ENCODE data around the gene MASP1. TPM values are rescaled to one million over a fixed set of nuclear protein-coding genes. Genes with fewer than 3 reads are reported as not detected.

The MASP1 gene
- total RNA-seq, 1 donor from 2014 or later: not detected

GRCh38 chr3:187288855-187289605, 2.5 kb downstream of the MASP1 start:
- Histone ChIP-seq H3K36me3 (ENCODE audit: control insufficient read depth, insufficient read depth, low read length) (no peaks in the 10 kb centered on the region), H3K27me3 (ENCODE audit: control insufficient read depth, insufficient read depth, low read length) (peaks cover 4% of the 10 kb centered on the region), H3K4me3 (ENCODE audit: low read depth, low read length) (no peak overlapping the region)
- DNase-seq (ENCODE audit: low read depth): no peak
- TF ChIP-seq CTCF (IDR thresholded peaks at IDR 0.05; ENCODE audit: insufficient read depth, low read length, poor library complexity, severe bottlenecking): no peak

- H3K4me3 ChIP-seq (ENCODE audit: low read depth, low read length): no peak overlapping the region
Observed at GRCh38 chr3:187288131-187288854, 3.2 kb downstream of the MASP1 start.

DNA sequence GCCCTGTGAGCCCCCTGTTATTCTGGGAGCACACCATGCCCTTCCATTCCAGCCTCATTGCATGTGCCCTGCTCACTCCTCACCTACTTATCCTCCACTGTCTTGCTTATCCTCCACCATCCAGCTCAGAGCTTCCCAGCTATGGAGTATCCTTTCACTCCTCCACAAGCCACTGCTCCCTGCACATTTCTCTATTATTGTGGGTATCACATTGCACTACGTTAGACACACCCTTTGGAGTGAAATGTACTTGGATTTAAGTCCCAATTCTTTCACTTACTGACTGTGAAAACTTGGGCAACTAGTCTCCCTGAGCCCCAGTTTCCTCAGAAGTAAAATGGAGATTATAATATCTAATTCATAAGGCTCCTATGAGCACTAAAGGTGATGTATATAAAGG, 4.3 kb downstream of the MASP1 start:
- no peak overlapping the region for H3K4me3 ChIP-seq (ENCODE audit: low read depth, low read length)

More at GRCh38 chr3:187288131-187288854, 3.2 kb downstream of the MASP1 start:
- Histone ChIP-seq H3K36me3 (ENCODE audit: control insufficient read depth, insufficient read depth, low read length) (no peaks in the 10 kb centered on the region), H3K27me3 (ENCODE audit: control insufficient read depth, insufficient read depth, low read length) (peaks cover 4% of the 10 kb centered on the region)
- no peak for DNase-seq (ENCODE audit: low read depth)
- no peak for TF ChIP-seq CTCF (IDR thresholded peaks at IDR 0.05; ENCODE audit: insufficient read depth, low read length, poor library complexity, severe bottlenecking)

GRCh38 chr3:187286467-187287059, 5.0 kb downstream of the MASP1 start:
- DNase-seq (ENCODE audit: low read depth): peak; percentile 43
- H3K4me3 ChIP-seq (ENCODE audit: low read depth, low read length): no peak overlapping the region
- no peak for TF ChIP-seq CTCF (IDR thresholded peaks at IDR 0.05; ENCODE audit: insufficient read depth, low read length, poor library complexity, severe bottlenecking)
- H3K27me3 ChIP-seq (ENCODE audit: control insufficient read depth, insufficient read depth, low read length): peaks cover 4% of the 10 kb centered on the region
- no peaks in the 10 kb centered on the region for H3K36me3 ChIP-seq (ENCODE audit: control insufficient read depth, insufficient read depth, low read length)

More for the DNA sequence above, 4.3 kb downstream of the MASP1 start:
- TF ChIP-seq CTCF (IDR thresholded peaks at IDR 0.05; ENCODE audit: insufficient read depth, low read length, poor library complexity, severe bottlenecking): no peak
- no peak for DNase-seq (ENCODE audit: low read depth)
- H3K27me3 ChIP-seq (ENCODE audit: control insufficient read depth, insufficient read depth, low read length): peaks cover 4% of the 10 kb centered on the region
- H3K36me3 ChIP-seq (ENCODE audit: control insufficient read depth, insufficient read depth, low read length): no peaks in the 10 kb centered on the region

- Histone ChIP-seq H3K36me3 (ENCODE audit: control insufficient read depth, insufficient read depth, low read length) (no peaks in the 10 kb centered on the region), H3K4me3 (ENCODE audit: low read depth, low read length) (no peak overlapping the region), H3K27me3 (ENCODE audit: control insufficient read depth, insufficient read depth, low read length) (no peaks in the 10 kb centered on the region)
- no peak for TF ChIP-seq CTCF (IDR thresholded peaks at IDR 0.05; ENCODE audit: insufficient read depth, low read length, poor library complexity, severe bottlenecking)
- no peak for DNase-seq (ENCODE audit: low read depth)
Observed at GRCh38 chr3:187281191-187281714, 10.3 kb downstream of the MASP1 start.
